Measurements from ENCODE around the gene C1QTNF9. TPM values are rescaled to one million over a fixed set of nuclear protein-coding genes. Genes with fewer than 3 reads are reported as not detected.
"Not testable (repeated sequence)": the region's sequence is repeated elsewhere in the genome, so short reads cannot be mapped to it uniquely, and the experiment has no call there.

The C1QTNF9 gene
- polyA plus RNA-seq, 3 donors from 2014 or later: not detected

- Mint-ChIP-seq H3K27me3 (ENCODE audit: low read depth in 3 of 3) (no peaks in the 10 kb centered on the region), H3K4me1 (no peaks in the 10 kb centered on the region), H3K9me3 (no peaks in the 10 kb centered on the region), H3K4me3 (no peak overlapping the region), H3K27ac (no peak overlapping the region), H3K36me3 (no peaks in the 10 kb centered on the region)
- no peak for DNase-seq
Observed at GRCh38 chr13:24365191-24365590, 55.8 kb downstream of the C1QTNF9 start.

- H3K27ac Mint-ChIP-seq, H3K36me3 Mint-ChIP-seq, H3K9me3 Mint-ChIP-seq: not testable (repeated sequence)
Observed at GRCh38 chr13:24366315-24366714, 56.9 kb downstream of the C1QTNF9 start.

GRCh38 chr13:24371273-24371672 lies 61.9 kb downstream of the C1QTNF9 start:
- not testable (repeated sequence) for H3K4me1 Mint-ChIP-seq, DNase-seq
- peaks cover 0 to 11% (median 0%) of the 10 kb centered on the region in 3 donors for H3K27me3 Mint-ChIP-seq (ENCODE audit: low read depth in 3 of 3)

More at GRCh38 chr13:24366315-24366714, 56.9 kb downstream of the C1QTNF9 start:
- DNase-seq; H3K4me1 Mint-ChIP-seq; H3K4me3 Mint-ChIP-seq; H3K27me3 Mint-ChIP-seq (ENCODE audit: low read depth in 3 of 3): not testable (repeated sequence)

More at GRCh38 chr13:24371273-24371672, 61.9 kb downstream of the C1QTNF9 start:
- not testable (repeated sequence) for H3K27ac Mint-ChIP-seq, H3K9me3 Mint-ChIP-seq, H3K36me3 Mint-ChIP-seq, H3K4me3 Mint-ChIP-seq

Other genes starting within 250 kb of the C1QTNF9 start
- gene SPATA13, start 148.9 kb upstream of the C1QTNF9 start, polyA plus RNA-seq: 100 to 1,000 TPM in 1 of 3 donors, 10 to 100 TPM in 2; 19.0 to 112 (median 65.6) TPM
- 10 to 100 TPM; 50.0 to 73.8 (median 54.5) TPM for gene PARP4, start 203.2 kb downstream of the C1QTNF9 start, polyA plus RNA-seq